ENCODE results near the gene CCDC71. TPM values are rescaled to one million over a fixed set of nuclear protein-coding genes. Genes with fewer than 3 reads are reported as not detected.

The CCDC71 gene
- total RNA-seq, 2 experiments from 2014 or later = 14.7 to 16.0 TPM

DNA sequence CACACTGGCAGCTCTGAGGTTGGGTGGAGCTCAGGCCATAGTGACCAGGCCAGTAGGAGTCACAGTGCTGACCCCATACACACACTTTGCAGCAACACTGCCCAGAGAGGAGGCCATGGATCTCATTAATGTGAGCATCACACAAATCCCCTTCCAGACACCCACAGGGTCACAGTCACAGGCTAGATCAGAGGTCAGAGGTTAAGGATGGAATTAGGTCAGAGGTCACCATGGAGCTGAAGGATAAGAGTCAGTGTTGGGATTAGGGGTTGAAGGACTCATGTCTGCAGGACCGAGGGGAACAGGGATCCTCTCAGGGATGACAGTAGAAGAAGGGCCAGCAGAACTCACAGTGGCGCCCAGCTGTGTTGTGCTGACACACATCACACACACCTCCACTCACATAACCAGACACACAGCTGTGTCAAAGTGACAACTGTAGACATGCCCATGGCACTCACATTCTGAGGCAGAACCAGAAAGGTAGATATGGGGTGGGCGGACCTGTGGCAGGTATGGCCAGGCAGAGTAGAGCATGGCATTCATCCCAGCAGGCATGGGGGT lies 12.7 kb downstream of the CCDC71 start:
- H3K36me3 ChIP-seq (ENCODE audit: insufficient read depth, low read length) = no peaks in the 10 kb centered on the region
- H3K27me3 Mint-ChIP-seq = no peaks in the 10 kb centered on the region
- no peaks in the 10 kb centered on the region for H3K9me3 Mint-ChIP-seq
- peaks cover 5% of the 10 kb centered on the region for H3K4me1 Mint-ChIP-seq (ENCODE audit: low read depth)
- no peak overlapping the region for H3K4me3 ChIP-seq (ENCODE audit: low read length)
- CTCF ChIA-PET = no interaction called here
- POLR2A ChIA-PET = interaction anchor here (0.8 kb wide), 1 partner anchor 20 kb away, joined by 3 read pairs; no protein-coding TSS in a partner anchor
- no peak overlapping the region for H3K27ac Mint-ChIP-seq
- no peaks in the 10 kb centered on the region for H3K4me1 ChIP-seq (ENCODE audit: insufficient read depth, low read length)
- H3K9me3 ChIP-seq (ENCODE audit: control insufficient read depth in 1 of 2, insufficient read depth in 1 of 2, low read length in 2 of 2) = no peaks in the 10 kb centered on the region
- H3K27ac ChIP-seq (ENCODE audit: low read depth in 1 of 2, low read length in 2 of 2) = no peak overlapping the region
- TF ChIP-seq, protein P1, sequence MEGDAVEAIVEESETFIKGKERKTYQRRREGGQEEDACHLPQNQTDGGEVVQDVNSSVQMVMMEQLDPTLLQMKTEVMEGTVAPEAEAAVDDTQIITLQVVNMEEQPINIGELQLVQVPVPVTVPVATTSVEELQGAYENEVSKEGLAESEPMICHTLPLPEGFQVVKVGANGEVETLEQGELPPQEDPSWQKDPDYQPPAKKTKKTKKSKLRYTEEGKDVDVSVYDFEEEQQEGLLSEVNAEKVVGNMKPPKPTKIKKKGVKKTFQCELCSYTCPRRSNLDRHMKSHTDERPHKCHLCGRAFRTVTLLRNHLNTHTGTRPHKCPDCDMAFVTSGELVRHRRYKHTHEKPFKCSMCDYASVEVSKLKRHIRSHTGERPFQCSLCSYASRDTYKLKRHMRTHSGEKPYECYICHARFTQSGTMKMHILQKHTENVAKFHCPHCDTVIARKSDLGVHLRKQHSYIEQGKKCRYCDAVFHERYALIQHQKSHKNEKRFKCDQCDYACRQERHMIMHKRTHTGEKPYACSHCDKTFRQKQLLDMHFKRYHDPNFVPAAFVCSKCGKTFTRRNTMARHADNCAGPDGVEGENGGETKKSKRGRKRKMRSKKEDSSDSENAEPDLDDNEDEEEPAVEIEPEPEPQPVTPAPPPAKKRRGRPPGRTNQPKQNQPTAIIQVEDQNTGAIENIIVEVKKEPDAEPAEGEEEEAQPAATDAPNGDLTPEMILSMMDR (IDR thresholded peaks at IDR 0.05) = no peak
- ATAC-seq (ENCODE audit: poor library complexity) (no peak), DNase-seq (no peak)
- intact Hi-C loops (cut with DNase I, micrococcal nuclease) = no loop called here
- no peaks in the 10 kb centered on the region for H3K36me3 Mint-ChIP-seq (ENCODE audit: low read depth)
- no peak overlapping the region for H3K4me3 Mint-ChIP-seq
- H3K27me3 ChIP-seq (ENCODE audit: control insufficient read depth in 1 of 2, insufficient read depth in 2 of 2, low read length in 2 of 2) = no peaks in the 10 kb centered on the region

- Histone ChIP-seq H3K4me3 (ENCODE audit: low read length) (no peak overlapping the region), H3K27me3 (ENCODE audit: control insufficient read depth in 1 of 2, insufficient read depth in 2 of 2, low read length in 2 of 2) (no peaks in the 10 kb centered on the region), H3K36me3 (ENCODE audit: insufficient read depth, low read length) (no peaks in the 10 kb centered on the region), H3K4me1 (ENCODE audit: insufficient read depth, low read length) (no peaks in the 10 kb centered on the region), H3K27ac (ENCODE audit: low read depth in 1 of 2, low read length in 2 of 2) (no peak overlapping the region), H3K9me3 (ENCODE audit: control insufficient read depth in 1 of 2, insufficient read depth in 1 of 2, low read length in 2 of 2) (no peaks in the 10 kb centered on the region)
- ATAC-seq (ENCODE audit: poor library complexity) = no peak
- DNase-seq = no peak
- TF ChIP-seq, protein P1 (IDR thresholded peaks at IDR 0.05) = no peak
- H3K36me3 Mint-ChIP-seq (ENCODE audit: low read depth) = no peaks in the 10 kb centered on the region
- ChIA-PET POLR2A (no interaction called here), CTCF (no interaction called here)
- H3K4me3 Mint-ChIP-seq = no peak overlapping the region
- no peaks in the 10 kb centered on the region for H3K9me3 Mint-ChIP-seq
- intact Hi-C loops (cut with DNase I, micrococcal nuclease) = no loop called here
- H3K27ac Mint-ChIP-seq = no peak overlapping the region
- no peaks in the 10 kb centered on the region for H3K4me1 Mint-ChIP-seq (ENCODE audit: low read depth)
- H3K27me3 Mint-ChIP-seq = no peaks in the 10 kb centered on the region
Measured at GRCh38 chr3:49151610-49152009, 14.5 kb downstream of the CCDC71 start.

DNA sequence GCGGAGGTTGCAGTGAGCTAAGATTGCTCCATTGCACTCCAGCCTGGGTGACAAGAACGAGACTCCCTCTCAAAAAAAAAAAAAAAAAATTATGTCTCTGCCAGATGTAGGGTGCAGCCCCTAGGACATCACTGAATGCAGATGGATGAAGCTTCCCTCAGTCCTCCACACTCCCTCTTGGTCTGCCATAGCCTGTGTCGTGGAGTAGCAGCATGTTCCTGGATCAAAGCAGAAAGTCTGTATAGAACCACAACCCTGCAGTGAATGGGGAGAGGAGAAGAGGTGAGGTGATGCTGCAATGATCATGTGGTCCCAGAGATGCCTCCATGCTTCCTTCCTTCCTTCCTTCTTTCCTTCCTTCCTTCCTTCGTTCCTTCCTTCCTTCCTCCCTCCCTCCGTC lies 18.0 kb downstream of the CCDC71 start:
- ChIA-PET POLR2A (no interaction called here), CTCF (no interaction called here)
- Mint-ChIP-seq H3K27ac (no peak overlapping the region), H3K4me3 (no peak overlapping the region), H3K9me3 (no peaks in the 10 kb centered on the region), H3K36me3 (ENCODE audit: low read depth) (no peaks in the 10 kb centered on the region), H3K27me3 (no peaks in the 10 kb centered on the region), H3K4me1 (ENCODE audit: low read depth) (no peaks in the 10 kb centered on the region)
- DNase-seq (no peak), ATAC-seq (ENCODE audit: poor library complexity) (no peak)
- Histone ChIP-seq H3K27ac (ENCODE audit: low read depth in 1 of 2, low read length in 2 of 2) (no peak overlapping the region), H3K27me3 (ENCODE audit: control insufficient read depth in 1 of 2, insufficient read depth in 2 of 2, low read length in 2 of 2) (no peaks in the 10 kb centered on the region), H3K4me1 (ENCODE audit: insufficient read depth, low read length) (no peaks in the 10 kb centered on the region), H3K4me3 (ENCODE audit: low read length) (no peak overlapping the region), H3K9me3 (ENCODE audit: control insufficient read depth in 1 of 2, insufficient read depth in 1 of 2, low read length in 2 of 2) (no peaks in the 10 kb centered on the region), H3K36me3 (ENCODE audit: insufficient read depth, low read length) (no peaks in the 10 kb centered on the region)
- intact Hi-C loops (cut with DNase I, micrococcal nuclease) = no loop called here
- TF ChIP-seq, protein P1 (IDR thresholded peaks at IDR 0.05) = no peak

Data from CD4-positive, alpha-beta T cell (primary cell).